ENCODE data around the gene ADGRG1.

GRCh38 chr16:57690782-57691471 lies 62.5 kb downstream of the ADGRG1 start:
- no peak for TF ChIP-seq POLR2AphosphoS5 (IDR thresholded peaks at IDR 0.05; ENCODE audit: low read depth, low read length)
- TF ChIP-seq, protein P1, sequence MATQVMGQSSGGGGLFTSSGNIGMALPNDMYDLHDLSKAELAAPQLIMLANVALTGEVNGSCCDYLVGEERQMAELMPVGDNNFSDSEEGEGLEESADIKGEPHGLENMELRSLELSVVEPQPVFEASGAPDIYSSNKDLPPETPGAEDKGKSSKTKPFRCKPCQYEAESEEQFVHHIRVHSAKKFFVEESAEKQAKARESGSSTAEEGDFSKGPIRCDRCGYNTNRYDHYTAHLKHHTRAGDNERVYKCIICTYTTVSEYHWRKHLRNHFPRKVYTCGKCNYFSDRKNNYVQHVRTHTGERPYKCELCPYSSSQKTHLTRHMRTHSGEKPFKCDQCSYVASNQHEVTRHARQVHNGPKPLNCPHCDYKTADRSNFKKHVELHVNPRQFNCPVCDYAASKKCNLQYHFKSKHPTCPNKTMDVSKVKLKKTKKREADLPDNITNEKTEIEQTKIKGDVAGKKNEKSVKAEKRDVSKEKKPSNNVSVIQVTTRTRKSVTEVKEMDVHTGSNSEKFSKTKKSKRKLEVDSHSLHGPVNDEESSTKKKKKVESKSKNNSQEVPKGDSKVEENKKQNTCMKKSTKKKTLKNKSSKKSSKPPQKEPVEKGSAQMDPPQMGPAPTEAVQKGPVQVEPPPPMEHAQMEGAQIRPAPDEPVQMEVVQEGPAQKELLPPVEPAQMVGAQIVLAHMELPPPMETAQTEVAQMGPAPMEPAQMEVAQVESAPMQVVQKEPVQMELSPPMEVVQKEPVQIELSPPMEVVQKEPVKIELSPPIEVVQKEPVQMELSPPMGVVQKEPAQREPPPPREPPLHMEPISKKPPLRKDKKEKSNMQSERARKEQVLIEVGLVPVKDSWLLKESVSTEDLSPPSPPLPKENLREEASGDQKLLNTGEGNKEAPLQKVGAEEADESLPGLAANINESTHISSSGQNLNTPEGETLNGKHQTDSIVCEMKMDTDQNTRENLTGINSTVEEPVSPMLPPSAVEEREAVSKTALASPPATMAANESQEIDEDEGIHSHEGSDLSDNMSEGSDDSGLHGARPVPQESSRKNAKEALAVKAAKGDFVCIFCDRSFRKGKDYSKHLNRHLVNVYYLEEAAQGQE (IDR thresholded peaks at IDR 0.05; ENCODE audit: insufficient read depth in 1 of 2, low read depth in 2 of 2, low read length in 2 of 2) = no peak
- TF ChIP-seq TAF1 (IDR thresholded peaks at IDR 0.05; ENCODE audit: borderline replicate concordance, insufficient read depth, low read length) = no peak
- no peak for TF ChIP-seq SIN3A (IDR thresholded peaks at IDR 0.05; ENCODE audit: borderline replicate concordance, insufficient read depth, low read length)
- no peak for TF ChIP-seq FOXP2 (optimal IDR thresholded peaks at IDR 0.05; ENCODE audit: borderline replicate concordance, extremely low read depth, extremely low read length, insufficient read depth)

Measured in PFSK-1 (cell line).